Cardiac fibroblast (primary cell): ENCODE data around the gene RNF20.
A peak's percentile ranks its signal among the peaks of the same experiment; 100 is the strongest.
"Not testable (repeated sequence)": the region's sequence is repeated elsewhere in the genome, so short reads cannot be mapped to it uniquely, and the experiment has no call there.

Source experiments
- DNase-seq, 2 donors: peaks; one replicate each; pipeline versions ENCODE4 v3.0.0 to v3.0.0-alpha.2; 2010; ENCODE audit warnings: low read depth in 2 of 2
- H3K4me3 ChIP-seq, 2 donors: replicated peaks in 1 of 2; 1 replicate in 1 of 2; 2 replicates in 1 of 2; pipeline ENCODE4 v1.5.1; 2011; ENCODE audit warnings: low read depth in 2 of 2, low read length in 2 of 2, mild to moderate bottlenecking in 2 of 2, moderate library complexity in 1 of 2
- CTCF ChIP-seq: IDR thresholded peaks from one replicate; pipeline ENCODE4 v1.5.1; 2011; ENCODE audit warnings: low read depth, mild to moderate bottlenecking, low read length, inconsistent platforms

Gene RNF20

DNA sequence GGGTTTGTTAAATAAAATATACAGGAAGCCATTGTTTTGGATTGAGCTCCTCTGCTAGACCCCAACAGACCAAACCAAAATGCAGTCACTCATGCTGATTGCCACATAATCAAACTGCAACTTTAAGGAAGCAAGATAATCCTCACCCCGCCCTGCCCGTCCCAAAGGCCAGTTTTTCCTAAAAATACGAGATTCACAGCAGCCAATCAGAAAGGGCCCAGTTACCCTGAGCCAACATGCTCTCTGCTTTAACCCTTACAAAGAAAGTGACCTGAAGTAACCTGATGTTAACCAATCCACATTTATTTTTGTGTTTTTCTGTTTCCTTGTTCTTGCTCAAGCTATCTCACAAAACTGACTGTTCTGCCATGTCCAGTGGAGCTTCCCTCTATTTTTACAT, 21.5 kb upstream of the RNF20 start:
- TF ChIP-seq CTCF: no peak
- H3K4me3 ChIP-seq: no peak overlapping the region
- peak in 1 of 2 donors; percentile 35 for DNase-seq

- no peak for TF ChIP-seq CTCF
- H3K4me3 ChIP-seq: no peak overlapping the region
- DNase-seq: no peak
These were observed 20.3 kb upstream of the RNF20 start for GRCh38 chr9:101513351-101513750.

- no peak overlapping the region for H3K4me3 ChIP-seq
- TF ChIP-seq CTCF: no peak
- peak; percentile 19 to 58 for DNase-seq
These were observed 19.6 kb upstream of the RNF20 start for GRCh38 chr9:101514071-101514470.

DNA sequence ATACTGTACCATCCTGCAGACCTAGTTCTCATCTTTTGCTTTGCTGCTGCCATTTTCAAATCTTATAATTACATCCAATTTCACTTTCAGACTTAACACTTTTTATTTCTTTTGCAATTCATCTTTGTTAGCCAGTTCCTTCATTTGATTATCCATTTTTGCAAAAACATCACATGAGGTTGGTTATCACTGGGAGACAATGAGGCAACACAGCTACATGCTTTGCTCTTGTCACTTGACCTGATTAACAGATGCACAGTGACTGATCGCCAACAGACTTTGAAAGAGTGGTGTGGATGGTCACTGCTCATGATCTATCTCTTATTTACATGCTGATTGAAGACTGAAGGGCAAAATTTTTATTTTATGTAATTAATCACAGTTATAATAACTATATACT, 17.0 kb upstream of the RNF20 start:
- no peak for DNase-seq
- H3K4me3 ChIP-seq: no peak overlapping the region
- no peak for TF ChIP-seq CTCF

- not testable (repeated sequence) for H3K4me3 ChIP-seq, DNase-seq
These were observed 15.2 kb upstream of the RNF20 start for GRCh38 chr9:101518489-101518888.

DNA sequence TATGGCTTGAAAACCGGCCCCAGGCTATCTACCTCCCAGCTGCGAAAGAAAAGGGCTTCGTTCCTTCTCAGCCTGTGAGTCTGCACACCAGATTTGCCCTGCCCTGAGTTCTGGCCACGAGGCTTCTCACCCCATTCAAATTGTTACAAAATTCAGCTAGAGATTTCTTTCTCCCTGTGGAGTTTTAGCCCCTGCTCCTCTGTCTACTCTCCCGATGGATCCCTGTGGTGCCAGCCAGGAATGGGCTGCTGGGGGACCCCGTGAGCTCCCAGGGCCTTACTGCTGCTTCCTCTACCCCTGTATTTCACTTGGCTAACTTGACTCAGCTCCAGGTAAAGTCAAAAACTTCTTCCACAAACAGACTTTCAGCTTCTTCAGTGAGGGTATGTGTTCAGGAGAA, 9.3 kb upstream of the RNF20 start:
- no peak for TF ChIP-seq CTCF
- no peak overlapping the region for H3K4me3 ChIP-seq
- DNase-seq: no peak

DNA sequence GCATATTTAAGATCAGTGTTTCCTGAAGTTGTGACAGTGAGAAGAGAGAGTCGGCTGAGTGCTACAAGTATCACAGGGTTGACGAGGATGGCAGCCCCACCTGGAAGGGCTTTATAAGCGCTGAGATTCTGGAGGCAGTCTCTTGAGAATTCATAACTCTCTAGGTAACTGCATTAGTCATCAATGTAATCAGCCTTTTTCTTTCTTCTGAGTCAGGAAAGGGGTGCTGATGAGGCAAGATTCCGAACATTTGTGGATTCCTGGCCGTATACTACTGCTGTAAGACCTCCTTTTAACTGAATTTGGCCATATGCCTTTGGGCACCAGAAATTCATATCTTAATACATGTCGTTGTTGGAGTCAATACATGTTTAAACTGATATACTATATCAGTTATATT, 6.6 kb upstream of the RNF20 start:
- peak in 1 of 2 donors; percentile 51 for DNase-seq
- TF ChIP-seq CTCF: no peak

More for the DNA sequence above, 6.6 kb upstream of the RNF20 start:
- no peak overlapping the region for H3K4me3 ChIP-seq
